SKM-1 treated with dmso at 0.1 percent for 144 hours (cell line): Measurements from ENCODE around the gene NTN1.

Source experiments
- DNase-seq: peaks from one replicate; lab custom pipeline; 2025; ENCODE audit not compliant: unreplicated experiment; lab: John Stamatoyannopoulos, UW

Gene NTN1

DNA sequence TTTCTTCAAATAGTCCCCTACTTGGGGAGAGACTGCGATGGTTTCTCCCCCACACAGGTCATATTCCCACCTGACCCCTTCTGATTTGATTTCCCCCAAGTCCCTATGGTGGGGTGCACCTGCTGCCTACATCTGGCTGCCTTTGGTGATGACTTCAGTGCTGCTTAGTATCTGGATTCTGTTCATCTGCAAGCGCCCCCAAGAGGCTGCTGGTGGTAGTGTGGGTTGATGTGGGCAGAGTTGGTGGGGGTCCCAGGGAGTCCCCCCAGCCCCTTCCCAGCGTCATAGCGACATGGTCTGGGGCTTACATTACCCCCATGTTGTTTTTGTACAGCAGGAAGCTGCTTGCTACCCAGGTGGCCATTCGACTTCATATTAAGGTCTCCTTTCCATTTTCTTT, 99.2 kb downstream of the NTN1 start:
- DNase-seq, result no peak

DNA sequence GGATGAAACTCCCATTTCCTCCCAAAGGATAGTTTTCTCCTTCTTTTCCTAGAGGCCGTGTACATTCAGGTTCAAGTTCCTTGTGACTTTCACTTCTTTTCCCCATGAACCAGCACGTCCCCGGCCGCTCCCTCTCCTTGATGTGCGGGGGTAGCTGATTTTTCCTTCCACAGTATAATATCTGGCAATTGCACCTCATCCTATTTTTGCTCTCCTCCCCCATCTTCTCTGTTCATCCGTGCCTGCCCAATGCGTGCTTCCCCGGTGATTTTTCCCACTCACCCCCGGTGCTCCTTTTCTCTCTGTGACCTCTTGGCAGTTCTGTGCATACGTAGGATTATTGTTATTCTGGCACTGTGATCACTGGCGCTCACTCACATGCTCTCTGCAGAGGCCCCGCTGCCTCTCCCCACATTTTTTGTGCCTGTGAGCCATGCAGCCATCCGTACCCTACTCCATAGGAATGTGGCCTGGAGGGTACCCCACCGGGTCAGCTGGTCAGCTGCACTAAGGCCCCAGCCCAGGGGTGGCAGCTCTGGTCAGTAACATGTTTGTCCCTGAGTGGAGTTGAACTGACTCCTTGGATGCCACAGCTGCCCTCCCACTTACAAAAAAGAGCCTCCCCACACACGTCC, 100.0 kb downstream of the NTN1 start:
- DNase-seq, result no peak

DNA sequence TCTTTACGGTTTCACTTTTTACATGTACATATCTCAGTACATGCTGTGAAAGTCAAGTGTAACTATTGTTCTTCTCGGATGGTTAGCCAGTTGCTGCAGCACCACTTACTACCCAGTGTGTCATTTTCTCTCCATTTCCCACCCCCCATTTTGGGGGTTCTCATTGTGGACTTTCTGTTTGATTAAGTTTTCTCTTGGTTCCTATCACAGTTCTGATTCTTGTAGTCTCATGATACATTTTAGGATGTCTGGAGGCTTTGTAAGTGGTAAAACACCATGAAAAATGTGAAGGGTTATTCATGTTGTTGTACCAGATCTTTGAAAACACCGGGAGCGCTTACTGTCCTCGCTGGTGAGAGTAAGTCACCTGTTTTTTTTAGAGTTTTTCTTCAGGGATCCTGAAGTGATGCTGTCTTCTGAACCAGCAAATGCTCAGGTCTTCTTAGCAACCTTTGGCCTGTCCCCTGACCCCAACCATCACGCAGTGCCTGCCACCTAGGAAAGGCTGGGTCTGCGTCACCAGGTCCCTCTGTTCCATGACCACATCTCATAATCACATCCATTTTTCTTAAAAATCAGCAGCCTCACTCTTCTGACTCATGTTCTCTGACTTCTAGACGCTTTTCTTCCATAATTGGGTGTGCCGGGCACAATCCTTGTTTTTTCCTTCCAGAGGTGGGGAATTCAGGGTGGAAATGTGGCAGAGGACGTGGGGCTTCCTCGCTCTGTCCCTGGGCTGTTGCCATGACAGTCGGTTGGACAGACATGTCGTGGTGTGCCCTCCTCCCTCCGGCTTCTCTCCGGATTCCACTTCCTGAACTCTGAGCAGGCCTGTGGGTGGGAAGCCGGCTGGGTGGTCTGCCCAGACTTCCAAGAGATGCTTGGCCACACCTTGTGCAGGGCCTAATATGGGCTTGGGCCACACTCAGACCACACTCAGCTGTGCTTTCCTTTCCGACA, 102.6 kb downstream of the NTN1 start:
- DNase-seq, result no peak

DNA sequence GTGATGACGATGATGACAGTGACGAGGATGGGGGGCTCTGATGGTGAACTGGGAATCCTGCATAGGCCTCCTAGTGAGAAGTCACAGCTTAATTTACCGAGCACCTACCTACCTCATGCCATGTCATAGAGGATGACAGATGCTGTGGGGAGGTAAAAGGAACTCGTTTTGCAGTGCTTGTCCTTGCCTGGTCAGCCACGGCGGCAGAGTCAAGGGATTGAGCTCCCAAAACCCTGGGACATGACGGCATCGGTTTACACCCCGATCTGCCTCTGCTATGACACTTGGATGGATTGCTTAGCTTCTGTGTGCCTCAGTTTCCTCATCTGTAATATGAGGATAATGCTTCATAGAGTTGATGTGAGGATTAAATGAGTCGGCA, 103.2 kb downstream of the NTN1 start:
- no peak for DNase-seq

DNA sequence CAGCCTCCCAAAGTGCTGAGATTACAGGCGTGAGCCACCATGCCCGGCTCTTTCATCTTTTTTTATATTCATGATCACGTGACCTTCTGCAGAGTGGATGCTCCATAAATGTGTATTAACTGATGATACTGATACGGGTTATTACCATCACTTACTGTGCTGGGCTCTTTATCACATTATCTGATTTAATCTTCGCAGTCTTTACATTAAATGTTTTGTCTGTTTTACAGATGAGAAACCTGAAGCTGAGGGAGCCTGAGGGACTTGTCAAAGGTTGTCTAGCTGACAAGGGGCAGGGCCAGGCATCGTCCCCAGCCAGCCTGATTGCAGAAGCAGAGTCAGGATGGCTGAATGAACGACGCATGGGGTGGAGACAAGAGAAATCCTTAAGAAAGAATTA, 104.4 kb downstream of the NTN1 start:
- no peak for DNase-seq

DNA sequence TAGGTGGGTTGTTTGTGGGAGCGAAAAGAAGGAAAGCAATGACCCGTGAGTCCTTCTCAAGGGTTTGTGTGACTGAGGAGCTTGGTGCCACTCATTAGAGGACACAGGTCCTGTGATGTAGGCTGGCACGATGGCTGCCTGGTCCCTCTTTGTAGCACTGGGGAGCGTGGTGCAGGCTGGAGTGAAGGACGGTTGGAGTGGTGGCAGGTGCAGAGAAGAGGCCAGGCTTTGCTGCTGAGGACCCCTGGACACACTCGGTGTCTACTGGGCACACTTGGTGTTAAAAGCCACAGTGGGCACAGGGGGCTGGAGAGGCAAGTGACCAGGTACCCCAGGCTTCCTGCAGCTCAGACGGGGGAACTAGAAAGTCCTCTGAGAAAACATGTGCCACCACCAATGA, 106.0 kb downstream of the NTN1 start:
- DNase-seq, result no peak

DNA sequence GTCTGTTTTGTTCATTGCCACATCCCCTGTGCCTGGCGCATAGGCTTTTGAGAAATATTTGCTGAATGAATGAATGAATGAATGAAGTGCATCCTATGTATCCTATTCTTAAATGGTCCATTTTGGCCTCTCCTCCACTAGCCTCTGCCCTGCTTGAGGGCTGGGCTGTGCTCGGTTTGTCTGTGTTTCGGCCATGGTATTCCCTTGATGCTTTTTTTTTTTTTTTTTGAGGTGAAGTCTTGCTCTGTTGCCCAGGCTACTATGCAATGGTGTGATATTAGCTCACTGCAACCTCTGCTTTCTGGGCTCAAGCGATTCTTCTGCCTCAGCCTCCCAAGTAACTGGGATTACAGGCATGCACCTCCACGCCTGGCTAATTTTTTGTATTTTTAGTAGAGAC, 110.1 kb downstream of the NTN1 start:
- no peak for DNase-seq

DNA sequence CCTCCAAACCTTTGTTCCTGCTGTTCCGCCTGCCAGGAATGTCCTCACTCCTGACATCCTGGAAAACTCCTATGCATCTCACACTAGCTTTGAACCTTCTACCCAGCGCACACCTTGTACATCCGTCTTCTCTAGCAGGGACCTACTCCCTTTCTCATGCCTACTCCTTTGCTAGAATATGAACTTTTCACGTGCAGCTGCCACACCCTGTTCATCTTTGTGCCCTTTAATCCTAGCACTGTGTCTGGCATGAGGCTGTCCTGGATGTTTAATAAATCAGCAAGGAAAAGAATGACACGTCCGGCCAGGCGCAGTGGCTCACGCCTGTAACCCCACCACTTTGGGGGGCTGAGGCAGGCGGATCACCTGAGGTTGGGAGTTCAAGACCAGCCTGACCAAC, 111.0 kb downstream of the NTN1 start:
- DNase-seq, result no peak

DNA sequence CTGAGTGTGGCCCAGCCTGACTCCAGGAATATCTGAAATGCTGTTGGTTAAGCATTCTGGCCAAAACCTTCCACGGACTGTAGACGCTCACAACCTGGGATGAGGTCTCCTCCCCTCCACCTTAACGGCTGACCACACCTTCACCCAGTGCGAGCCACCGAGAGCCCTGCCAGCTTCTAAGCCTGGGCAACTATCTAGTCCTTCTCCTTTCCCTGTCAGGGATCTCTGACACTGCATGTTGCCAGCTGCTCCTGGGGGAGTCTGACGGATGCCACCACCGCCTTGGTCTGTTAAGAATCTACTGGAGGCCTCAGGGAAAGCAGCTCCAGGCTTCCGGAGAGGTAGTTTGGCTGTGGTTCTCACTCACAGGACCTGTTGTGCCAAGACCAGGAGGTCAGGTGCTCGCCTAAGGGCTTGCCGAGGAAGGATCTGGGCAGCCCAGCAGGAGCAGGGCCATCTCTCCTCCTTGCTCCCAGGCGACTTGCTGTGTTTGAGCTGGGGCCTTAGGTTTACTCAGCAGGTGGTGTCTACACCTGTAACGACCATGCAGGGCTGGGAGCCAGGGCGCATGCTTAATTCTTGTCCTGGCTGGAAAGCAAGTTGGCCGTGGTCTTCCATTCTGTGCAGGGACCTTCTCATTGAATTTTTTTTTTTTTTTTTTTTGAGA, 111.8 kb downstream of the NTN1 start:
- no peak for DNase-seq

DNA sequence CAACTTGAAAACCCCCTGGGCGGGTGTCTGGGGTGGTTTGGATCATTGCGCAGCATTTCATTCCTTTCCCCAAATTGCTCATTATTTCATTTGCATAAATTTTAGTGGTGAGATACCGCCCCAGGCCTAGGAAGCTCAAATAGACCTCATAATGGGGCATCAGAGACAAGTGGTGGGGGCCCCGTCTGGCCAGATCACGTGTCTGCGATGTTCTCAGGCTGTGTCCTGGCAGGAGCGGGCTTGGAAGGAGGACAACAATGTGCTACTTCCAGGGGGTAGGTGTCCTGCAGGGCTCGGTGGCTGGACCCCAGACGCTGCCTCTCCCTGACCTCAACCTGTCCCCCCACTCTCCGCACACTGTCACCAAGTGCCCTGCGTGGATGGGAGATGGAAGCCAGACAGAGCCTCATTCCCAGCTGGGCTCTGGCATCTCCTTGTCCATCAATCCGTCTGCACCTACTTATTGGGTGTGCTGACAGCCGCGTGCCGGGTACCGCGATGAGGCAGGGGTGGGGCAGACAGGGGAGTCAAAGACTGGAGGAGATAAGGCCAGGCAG, 116.9 kb downstream of the NTN1 start:
- DNase-seq, result no peak

DNA sequence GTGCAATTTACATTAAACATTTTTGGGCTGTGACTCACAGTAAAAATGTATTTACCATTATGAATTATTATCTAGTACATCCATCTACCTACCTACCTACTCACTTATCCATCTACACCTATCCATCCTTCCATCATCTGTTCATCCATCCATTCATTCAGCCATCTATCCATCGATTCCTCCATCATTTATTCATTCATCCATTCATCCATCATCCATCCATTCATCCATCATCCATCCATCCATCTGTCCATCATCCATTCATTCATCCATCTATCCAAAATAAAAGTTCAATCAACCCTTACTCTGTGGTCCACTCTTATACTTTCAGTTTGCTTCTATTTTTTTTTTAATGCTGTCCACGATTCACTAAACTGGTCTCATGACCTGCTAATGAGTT, 118.4 kb downstream of the NTN1 start:
- DNase-seq, result no peak

DNA sequence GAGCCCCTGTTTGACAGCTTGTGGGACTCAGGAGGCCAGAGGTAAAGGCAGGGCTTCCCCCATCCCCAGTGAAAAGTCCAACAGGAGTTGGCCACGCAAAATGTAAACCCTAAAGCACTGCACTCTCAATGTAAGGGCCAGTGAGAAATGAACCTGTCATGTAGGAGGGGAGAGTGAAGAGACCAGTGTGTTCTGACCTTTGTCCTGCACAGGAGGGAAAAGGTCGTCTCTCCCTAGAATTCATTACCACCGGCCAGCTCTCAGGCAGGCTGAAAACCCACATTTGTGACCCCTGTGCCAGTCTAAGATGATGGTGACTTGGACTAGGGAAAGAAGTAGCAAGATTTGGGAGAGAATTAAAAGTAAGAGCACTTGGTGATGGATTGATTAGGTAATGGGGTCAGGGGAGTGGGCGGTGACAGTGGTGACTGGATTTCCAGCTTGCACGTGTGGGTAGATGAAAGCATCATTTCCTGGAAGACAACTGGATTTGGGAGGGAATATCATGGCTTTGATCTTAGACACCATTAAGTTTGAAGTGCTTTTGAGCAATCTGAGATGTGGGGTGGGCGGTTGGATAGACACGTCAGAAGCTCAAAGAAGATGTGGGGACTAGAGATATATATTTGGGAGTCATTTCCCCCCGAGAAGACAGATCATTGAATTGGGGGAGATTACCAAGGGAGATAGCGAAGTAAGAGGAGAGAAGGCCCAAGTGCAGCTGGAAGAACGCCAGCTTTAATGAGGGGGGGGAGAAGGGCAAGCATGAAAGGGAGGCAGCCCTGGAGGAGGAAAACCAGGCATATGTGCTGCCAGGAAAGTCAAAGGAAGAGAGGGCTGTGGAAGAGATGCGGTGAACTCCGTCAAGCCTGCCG, 119.5 kb downstream of the NTN1 start:
- DNase-seq, result no peak

DNA sequence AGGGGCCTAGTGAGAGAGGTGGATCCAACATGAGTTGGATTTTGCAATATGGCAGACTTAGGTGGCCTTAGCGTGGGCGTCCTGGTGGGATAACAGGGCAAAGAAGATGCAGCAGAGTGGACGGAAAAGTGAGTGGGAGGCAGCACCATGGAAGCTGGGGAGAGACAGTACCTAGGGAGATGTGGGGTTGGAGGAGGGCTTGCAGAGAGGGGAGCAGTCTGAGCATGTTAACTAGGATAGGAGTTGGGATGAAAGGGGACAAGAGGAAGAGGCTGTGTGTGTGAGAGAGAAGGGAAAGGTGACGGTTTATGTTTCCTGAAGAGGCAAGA, 120.1 kb downstream of the NTN1 start:
- DNase-seq, result no peak

DNA sequence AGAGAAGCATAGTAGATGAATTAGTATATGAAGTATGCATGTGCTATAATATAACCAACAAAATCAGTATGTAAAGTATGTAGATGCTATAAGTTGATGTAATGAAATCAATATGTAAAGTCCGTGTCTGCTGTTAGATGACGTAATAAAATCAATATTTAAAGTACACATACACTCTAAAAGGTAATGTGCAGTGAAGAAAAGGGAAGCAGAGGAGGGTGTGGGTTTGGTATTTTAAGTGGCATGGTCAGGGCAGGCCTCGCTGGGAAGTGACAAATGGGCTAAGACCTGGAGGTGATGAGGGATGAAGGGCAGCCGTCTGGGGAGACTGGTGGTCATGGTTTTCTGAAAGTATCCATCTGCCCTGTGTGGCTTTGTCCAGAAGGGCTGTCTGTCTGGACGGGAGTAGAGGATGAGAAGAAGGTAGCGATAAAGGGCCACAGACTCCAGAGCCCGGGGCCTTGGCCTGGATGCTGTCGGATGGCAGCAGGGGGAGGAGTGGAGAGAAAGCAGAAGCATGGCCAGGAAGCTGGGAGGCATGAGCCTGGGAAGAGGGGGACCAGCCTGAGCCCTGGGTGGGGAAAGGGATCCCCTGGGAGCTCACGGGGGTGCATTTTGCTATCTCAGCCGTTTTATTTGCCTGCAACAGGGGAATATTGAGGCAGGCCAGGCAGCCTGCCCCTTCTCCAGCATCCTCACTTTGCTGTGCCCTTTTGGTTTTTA, 121.6 kb downstream of the NTN1 start:
- DNase-seq, result no peak

DNA sequence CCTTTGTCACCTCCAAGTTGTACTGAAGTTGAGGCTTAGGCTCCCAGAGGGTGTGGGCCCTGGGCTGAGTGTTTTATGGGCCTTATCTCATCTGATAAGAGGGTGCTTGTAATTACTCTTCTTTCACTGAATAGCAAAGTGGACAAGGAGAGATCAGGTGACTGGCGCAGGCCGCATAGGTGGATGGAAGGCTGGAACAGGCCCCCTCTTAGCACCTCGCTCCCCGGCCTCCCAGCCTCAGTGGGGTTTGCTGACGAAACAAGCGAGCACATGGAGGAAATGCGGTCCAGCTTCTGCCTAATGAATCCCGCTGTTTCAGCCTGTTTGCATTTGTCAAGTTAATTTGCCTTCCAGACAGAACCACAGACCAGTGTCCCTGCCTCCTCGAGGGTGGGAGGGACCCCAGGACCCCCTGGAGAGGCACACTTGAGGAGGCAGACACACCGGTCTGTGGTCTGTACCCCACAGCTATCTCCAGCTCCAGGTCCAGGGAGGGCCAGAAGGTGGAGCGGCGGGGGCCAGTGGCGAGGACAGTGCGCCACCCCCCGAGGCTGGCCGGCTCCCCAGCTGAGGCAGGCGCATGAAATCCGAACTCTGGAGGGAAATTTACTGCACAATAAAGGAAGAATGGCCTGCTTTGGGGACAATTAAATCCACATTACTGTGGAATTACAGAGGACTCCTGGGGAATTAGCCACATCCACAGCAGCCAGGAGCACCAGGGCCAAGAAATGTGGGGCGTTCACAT, 123.4 kb downstream of the NTN1 start:
- DNase-seq, result no peak

DNA sequence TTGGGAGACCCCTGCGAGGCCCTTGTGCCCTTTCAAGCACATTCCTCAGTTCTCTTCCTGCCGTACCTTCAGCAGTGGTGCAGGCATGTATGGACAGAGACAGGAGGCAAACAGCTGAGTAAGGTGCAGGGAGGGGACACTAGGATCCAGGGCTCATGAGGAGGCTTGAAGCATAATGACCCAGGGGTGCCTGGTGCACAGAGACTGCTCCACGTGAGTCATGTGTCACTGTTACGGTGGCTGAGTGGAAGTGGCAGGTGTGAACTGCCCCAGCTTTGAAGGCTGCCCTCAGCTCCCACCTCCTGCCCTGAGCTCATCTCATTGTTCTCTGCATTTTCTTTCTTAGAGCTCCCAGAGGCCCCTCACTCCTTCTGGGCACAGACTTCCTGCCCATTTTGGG, 124.8 kb downstream of the NTN1 start:
- DNase-seq, result no peak

DNA sequence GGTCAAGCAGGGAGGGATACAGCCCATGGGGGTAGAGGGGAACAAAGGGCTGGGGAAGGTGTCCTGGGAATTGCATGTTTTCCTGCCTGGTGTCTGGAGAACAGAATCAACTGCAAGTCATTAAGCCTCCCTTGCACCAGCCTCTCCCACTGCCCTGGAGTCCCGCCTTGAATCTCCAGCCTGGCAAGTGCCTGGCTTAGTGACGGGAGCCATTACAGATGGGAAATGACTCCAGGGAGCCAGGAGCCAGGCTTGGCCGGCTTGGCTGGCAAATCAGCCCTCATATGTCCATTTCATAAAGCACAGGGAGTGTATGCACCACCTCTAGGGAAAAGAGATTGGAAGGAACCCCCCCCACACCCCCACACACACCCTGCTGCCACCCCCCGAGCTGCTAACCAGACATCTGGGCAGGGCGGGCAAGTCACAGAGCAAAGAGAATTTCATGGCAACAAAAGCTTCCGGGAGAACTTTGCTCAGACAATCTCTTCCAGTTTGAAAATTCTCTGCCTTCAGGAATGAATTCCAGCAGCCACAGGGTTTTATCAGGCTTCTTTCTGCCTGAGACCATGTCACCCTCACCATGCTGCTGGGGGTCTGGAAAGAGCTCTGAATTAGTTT, 127.7 kb downstream of the NTN1 start:
- no peak for DNase-seq

DNA sequence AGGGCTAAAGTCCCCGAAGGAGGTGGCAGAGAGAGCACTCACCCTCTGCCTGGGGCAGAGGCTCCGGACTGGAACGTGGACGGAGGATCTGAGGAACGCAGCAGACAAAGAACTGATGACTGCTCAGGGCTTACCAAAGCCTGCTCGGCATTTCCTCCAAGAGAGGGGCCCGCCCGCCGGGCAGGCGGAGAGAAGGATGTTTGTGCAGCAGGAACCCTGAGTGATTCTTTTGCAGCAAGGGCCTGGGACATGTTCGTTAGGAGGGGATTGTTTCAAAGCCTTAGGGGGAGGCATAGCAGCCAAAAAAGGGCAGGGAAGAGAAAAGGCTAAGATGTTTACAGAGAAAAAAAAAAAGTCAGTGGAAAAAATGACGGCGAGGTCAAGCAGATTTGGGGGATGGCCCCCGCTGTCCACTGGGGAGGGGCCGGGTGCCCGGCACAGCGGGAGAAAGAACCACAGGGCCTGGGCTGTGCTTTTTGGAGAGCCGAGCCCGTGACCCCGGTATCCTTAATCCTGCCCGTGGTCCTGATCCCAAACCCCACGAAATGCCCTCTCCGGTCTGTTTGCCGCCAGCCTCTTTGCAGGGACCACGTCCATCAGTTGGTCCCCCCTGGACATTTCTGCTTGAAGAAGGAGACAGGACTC, 129.3 kb downstream of the NTN1 start:
- DNase-seq, result no peak

DNA sequence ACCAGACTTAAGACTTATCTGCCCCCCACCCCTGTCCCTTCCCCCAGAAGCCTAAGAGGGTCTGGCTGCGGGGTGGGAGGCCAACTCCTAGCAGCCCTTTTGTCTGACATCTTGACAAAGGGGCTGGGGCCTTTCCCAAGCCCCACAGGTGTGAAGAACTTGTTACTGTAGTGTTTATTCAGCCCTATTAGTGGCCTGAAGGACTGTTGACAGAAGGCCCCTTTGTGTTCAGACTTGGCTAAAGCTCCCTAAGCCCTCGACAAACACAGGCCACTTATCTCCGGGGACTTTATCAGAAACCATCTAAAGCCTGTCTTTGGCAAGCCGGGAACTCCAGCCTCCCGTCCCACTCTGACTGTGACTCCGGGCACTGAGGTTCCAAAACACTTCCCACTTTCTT, 129.8 kb downstream of the NTN1 start:
- DNase-seq, result no peak
